IMR-90 (cell line): ENCODE data around the gene FNIP1. TPM values are rescaled to one million over a fixed set of nuclear protein-coding genes. Genes with fewer than 3 reads are reported as not detected.
"Not testable (repeated sequence)": the region's sequence is repeated elsewhere in the genome, so short reads cannot be mapped to it uniquely, and the experiment has no call there.

Source experiments
- ATAC-seq: fragments of 200-7000 bp; cut with Tn5 transposase; 2 replicates; pipeline ENCODE4 v1.9.1; 2020; ENCODE audit warnings: low read depth, mild to moderate bottlenecking, moderate library complexity
- BruUV-seq: library from RNA; stranded (reverse); fragments of 400-500 nt; replicated peaks from 2 replicates; lab custom pipeline; 2021; lab: Mats Ljungman, UMichigan
- CTCF ChIA-PET: fragments of 300-600 bp; formaldehyde crosslinking; extraction: SDS; loops from one replicate; lab custom pipeline; 2021; ENCODE audit warnings: antibody characterized with exemption; lab: Yijun Ruan, JAX
- POLR2A ChIA-PET: fragments of 300-600 bp; sonication (Branson Sonifier 250); formaldehyde crosslinking; loops from one replicate; lab custom pipeline; 2022; ENCODE audit warnings: antibody characterized with exemption; ENCODE audit not compliant: unreplicated experiment; lab: Charles Lee
- DNase-seq: peaks from one replicate; pipeline ENCODE4 v3.0.0; 2013
- H2AFZ ChIP-seq: replicated peaks from 2 replicates; pipeline ENCODE3; 2013; ENCODE audit warnings: low read length, mild to moderate bottlenecking; ENCODE audit not compliant: poor library complexity
- H2AK5ac ChIP-seq: 2 replicates; pipeline ENCODE4 v1.6.1; 2013; ENCODE audit warnings: low read depth, low read length, inconsistent platforms
- H2AK9ac ChIP-seq: replicated peaks from 2 replicates; pipeline ENCODE3; 2013; ENCODE audit warnings: mild to moderate bottlenecking, low read depth, low read length, moderate library complexity; ENCODE audit not compliant: poor library complexity
- H2BK120ac ChIP-seq: 2 replicates; pipeline ENCODE4 v1.6.1; 2013; ENCODE audit warnings: low read depth, low read length, inconsistent platforms
- H2BK15ac ChIP-seq: 3 replicates; pipeline ENCODE4 v1.6.1; 2013; ENCODE audit warnings: low read depth, low read length, inconsistent platforms
- H2BK20ac ChIP-seq: 2 replicates; pipeline ENCODE4 v1.6.1; 2013; ENCODE audit warnings: low read depth, mild to moderate bottlenecking, inconsistent platforms, low read length, moderate library complexity
- H2BK5ac ChIP-seq: 2 replicates; pipeline ENCODE4 v1.6.1; 2013; ENCODE audit warnings: mild to moderate bottlenecking, low read depth, low read length, inconsistent platforms; ENCODE audit not compliant: poor library complexity, severe bottlenecking
- H3K14ac ChIP-seq: replicated peaks from 2 replicates; pipeline ENCODE4 v1.6.1; 2013; ENCODE audit warnings: low read depth, low read length, inconsistent platforms
- H3K18ac ChIP-seq: 2 replicates; pipeline ENCODE4 v1.6.1; 2013; ENCODE audit warnings: low read depth, low read length, control low read depth
- H3K23ac ChIP-seq: 2 replicates; pipeline ENCODE4 v1.6.1; 2013; ENCODE audit warnings: low read depth, low read length, inconsistent platforms
- H3K27ac ChIP-seq: 2 replicates; pipeline ENCODE4 v1.5.1; 2013; ENCODE audit warnings: mild to moderate bottlenecking, control low read depth, low read length; ENCODE audit not compliant: insufficient read depth
- H3K27me3 ChIP-seq: 2 replicates; pipeline ENCODE4 v1.6.1; 2013; ENCODE audit warnings: low read length; ENCODE audit not compliant: control insufficient read depth, insufficient read depth
- H3K36me3 ChIP-seq: 2 replicates; pipeline ENCODE4 v1.6.1; 2013; ENCODE audit warnings: low read length, mixed read lengths; ENCODE audit not compliant: control insufficient read depth, insufficient read depth
- H3K4ac ChIP-seq: 2 replicates; pipeline ENCODE4 v1.6.1; 2013; ENCODE audit warnings: low read depth, low read length, inconsistent platforms
- H3K4me1 ChIP-seq: 2 replicates; pipeline ENCODE4 v1.6.1; 2013; ENCODE audit warnings: low read length, mixed read lengths; ENCODE audit not compliant: control insufficient read depth, insufficient read depth
- H3K4me2 ChIP-seq: 2 replicates; pipeline ENCODE4 v1.6.1; 2013; ENCODE audit warnings: low read depth, mild to moderate bottlenecking, control low read depth, low read length, moderate library complexity
- H3K4me3 ChIP-seq: 2 replicates; pipeline ENCODE4 v1.5.1; 2013; ENCODE audit warnings: low read depth, mild to moderate bottlenecking, control low read depth, low read length, moderate library complexity; ENCODE audit not compliant: insufficient read depth
- H3K56ac ChIP-seq: 2 replicates; pipeline ENCODE4 v1.6.1; 2013; ENCODE audit warnings: low read length, inconsistent platforms; ENCODE audit not compliant: insufficient read depth; ENCODE audit errors: extremely low read depth
- H3K79me1 ChIP-seq, 2 experiments: 2 replicates each; pipeline ENCODE4 v1.6.1; 2013; ENCODE audit warnings: low read length in 2 of 2, inconsistent platforms in 1 of 2, low read depth in 1 of 2
- H3K9ac ChIP-seq: 2 replicates; pipeline ENCODE4 v1.6.1; 2013; ENCODE audit warnings: low read depth, low read length, control low read depth
- H3K9me1 ChIP-seq: 2 replicates; pipeline ENCODE4 v1.6.1; 2013; ENCODE audit warnings: low read length, inconsistent platforms; ENCODE audit not compliant: insufficient read depth
- H3K9me3 ChIP-seq: 2 replicates; pipeline ENCODE4 v1.6.1; 2013; ENCODE audit warnings: low read length; ENCODE audit not compliant: control insufficient read depth, insufficient read depth
- H4K20me1 ChIP-seq: 2 replicates; pipeline ENCODE4 v1.6.1; 2013; ENCODE audit warnings: low read length, inconsistent platforms; ENCODE audit not compliant: insufficient read depth
- H4K5ac ChIP-seq: 2 replicates; pipeline ENCODE4 v1.6.1; 2013; ENCODE audit warnings: mild to moderate bottlenecking, low read depth, low read length, control low read depth
- H4K8ac ChIP-seq, 2 experiments: 2 replicates each; pipeline ENCODE4 v1.6.1; 2013; ENCODE audit warnings: low read depth in 2 of 2, low read length in 2 of 2, control low read depth in 1 of 2, inconsistent platforms in 1 of 2
- H4K91ac ChIP-seq: 2 replicates; pipeline ENCODE4 v1.6.1; 2013; ENCODE audit warnings: low read depth, low read length, inconsistent platforms; ENCODE audit not compliant: insufficient read depth
- ELK1 ChIP-seq: fragments of 150-350 bp; IDR thresholded peaks from 2 replicates; pipeline ENCODE4 v1.6.1; 2016; ENCODE audit warnings: low read depth, mild to moderate bottlenecking, low read length, moderate library complexity, borderline replicate concordance
- FOS ChIP-seq: fragments of 150-350 bp; IDR thresholded peaks from 2 replicates; pipeline ENCODE4 v1.6.1; 2016; ENCODE audit warnings: low read depth, low read length
- MAFK ChIP-seq: IDR thresholded peaks from 2 replicates; pipeline ENCODE4 v1.6.1; 2012; ENCODE audit warnings: low read depth, low read length, improper control_type of control experiment
- POLR2A ChIP-seq: IDR thresholded peaks from 2 replicates; pipeline ENCODE4 v1.6.1; 2012; ENCODE audit warnings: mild to moderate bottlenecking, low read depth, low read length
- RCOR1 ChIP-seq: IDR thresholded peaks from 2 replicates; pipeline ENCODE4 v1.6.1; 2012; ENCODE audit warnings: mild to moderate bottlenecking, low read length, improper control_type of control experiment; ENCODE audit not compliant: insufficient replicate concordance
- SMC3 ChIP-seq: fragments of 150-350 bp; IDR thresholded peaks from 2 replicates; pipeline ENCODE4 v1.6.1; 2016; ENCODE audit warnings: low read depth, mild to moderate bottlenecking, antibody characterized with exemption, low read length, moderate library complexity
- USF2 ChIP-seq: fragments of 150-350 bp; IDR thresholded peaks from 2 replicates; pipeline ENCODE4 v1.6.1; 2017; ENCODE audit warnings: mild to moderate bottlenecking, antibody characterized with exemption, low read length, low read depth
- WGBS, 2 experiments: methylation state at CpG; one replicate each; pipeline versions ENCODE4 v1.1.5 to v1.1.7; 2013; ENCODE audit warnings: missing lambda C conversion rate in 2 of 2; ENCODE audit not compliant: insufficient read length in 1 of 2; ENCODE audit errors: extremely low coverage in 2 of 2; 5-methylcytosine and 5-hydroxymethylcytosine counted together
- dilution Hi-C: fragments of 300-500 bp; cut with HindIII; formaldehyde crosslinking; loops from one replicate; pipeline ENCODE4 v1.14.3; 2018; ENCODE audit warnings: low sequenced_read_pairs; ENCODE audit not compliant: unreplicated experiment
- in situ Hi-C: fragments of 300-500 bp; cut with MboI; formaldehyde crosslinking; loops from 3 replicates; pipeline ENCODE4 v1.14.3; 2019; ENCODE audit warnings: low sequenced_read_pairs, inconsistent platforms, mixed read lengths
- intact Hi-C: fragments of 100-400 bp; cut with micrococcal nuclease; formaldehyde crosslinking; loops from 2 replicates; pipeline ENCODE4 v1.10.0; 2022
- polyA plus RNA-seq, 3 experiments: library from polyadenylated mRNA; depleted of rRNA; stranded (reverse); fragments of >200 nt; gene quantifications; 2 replicates each; pipeline ENCODE4 v1.2.3, GENCODE V29; 2012; ENCODE audit warnings: low replicate concordance in 1 of 3
- total RNA-seq: library from RNA; depleted of rRNA; stranded (reverse); fragments of >200 nt; gene quantifications from 2 replicates; pipeline ENCODE4 v1.2.3, GENCODE V29; 2012

Gene FNIP1
- total and polyA plus RNA-seq, 2 of the 4 experiments (the other 2 are of a cell fraction) = 5.6 to 34.1 TPM

GRCh38 chr5:131782717-131783116 lies 14.1 kb downstream of the FNIP1 start:
- H2BK120ac ChIP-seq = no peak overlapping the region
- no peak overlapping the region for H2AFZ ChIP-seq
- H4K8ac ChIP-seq = no peak overlapping the region
- H3K27ac ChIP-seq = no peak overlapping the region
- no peak overlapping the region for H3K4me3 ChIP-seq
- no peak overlapping the region for H3K56ac ChIP-seq
- H2BK20ac ChIP-seq = no peak overlapping the region
- intact Hi-C loops (no loop called here), dilution Hi-C loops (no loop called here), in situ Hi-C loops (no loop called here)
- H3K36me3 ChIP-seq = peaks cover 4% of the 10 kb centered on the region; the same call in 1 of the 2 replicates
- DNase-seq = no peak
- no peak overlapping the region for H2BK15ac ChIP-seq
- H4K20me1 ChIP-seq = peaks cover 70% of the 10 kb centered on the region
- WGBS, 2 experiments = 100% methylated on average over 1 of the region's 11 CpGs; no CpG with 5 or more reads in 1 of the 2 experiments
- no peak overlapping the region for H3K14ac ChIP-seq
- H3K4me2 ChIP-seq = no peak overlapping the region
- no peak overlapping the region for H3K4ac ChIP-seq
- BruUV-seq = no TSS peak
- no peak for ATAC-seq
- H3K27me3 ChIP-seq = no peaks in the 10 kb centered on the region
- H2AK9ac ChIP-seq = no peak overlapping the region
- H3K18ac ChIP-seq = no peak overlapping the region
- H3K9me3 ChIP-seq = no peaks in the 10 kb centered on the region
- H2BK5ac ChIP-seq = no peak overlapping the region
- ChIA-PET CTCF (no interaction called here), POLR2A (no interaction called here)
- TF ChIP-seq USF2 (no peak), FOS (no peak), RCOR1 (no peak), SMC3 (no peak), MAFK (no peak), ELK1 (no peak), POLR2A (no peak)
- no peak overlapping the region for H4K5ac ChIP-seq
- no peak overlapping the region for H3K23ac ChIP-seq
- H3K79me1 ChIP-seq = peaks cover 27 to 52% of the 10 kb centered on the region in 2 experiments
- H2AK5ac ChIP-seq = no peak overlapping the region
- 0 out of 2 replicates have a peak, but pooled peaks cover 2% of the 10 kb centered on the region for H3K4me1 ChIP-seq
- H3K9ac ChIP-seq = no peak overlapping the region
- no peak overlapping the region for H4K91ac ChIP-seq
- no peaks in the 10 kb centered on the region; the same call in 1 of the 2 replicates for H3K9me1 ChIP-seq

DNA sequence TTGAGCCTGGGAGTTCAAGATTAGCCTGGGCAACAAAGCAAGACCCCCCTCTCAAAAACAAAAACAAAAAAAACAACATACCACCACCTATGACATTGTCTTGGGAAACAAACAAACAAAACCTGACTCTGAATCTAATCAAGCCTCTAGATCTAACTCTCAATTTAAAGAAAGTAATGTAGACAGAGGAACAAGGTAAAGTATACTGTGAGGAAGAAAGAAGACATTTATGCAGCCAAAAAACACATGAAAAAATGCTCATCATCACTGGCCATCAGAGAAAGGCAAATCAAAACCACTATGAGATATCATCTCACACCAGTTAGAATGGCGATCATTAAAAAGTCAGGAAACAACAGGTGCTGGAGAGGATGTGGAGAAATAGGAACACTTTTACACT lies 18.7 kb downstream of the FNIP1 start:
- H3K36me3 ChIP-seq, BruUV-seq, H3K27ac ChIP-seq, intact Hi-C loops, H3K4me1 ChIP-seq, ATAC-seq, POLR2A ChIA-PET, H3K23ac ChIP-seq, H2BK5ac ChIP-seq, H3K9me3 ChIP-seq, H4K5ac ChIP-seq, in situ Hi-C loops, H2AK5ac ChIP-seq, H2BK20ac ChIP-seq, H4K91ac ChIP-seq, H3K14ac ChIP-seq, H3K27me3 ChIP-seq, H2AFZ ChIP-seq, H3K4me3 ChIP-seq, H3K56ac ChIP-seq, CTCF ChIA-PET, DNase-seq, H3K9ac ChIP-seq, H3K9me1 ChIP-seq, H2AK9ac ChIP-seq, dilution Hi-C loops, H4K8ac ChIP-seq, H3K4me2 ChIP-seq, H3K18ac ChIP-seq, H3K4ac ChIP-seq, H2BK120ac ChIP-seq, H2BK15ac ChIP-seq: not testable (repeated sequence)
- no CpG with 5 or more reads among the region's 1 CpG for WGBS, 2 experiments
- H3K79me1 ChIP-seq = peaks cover 21 to 54% of the 10 kb centered on the region in 2 experiments
- H4K20me1 ChIP-seq = peaks cover 71% of the 10 kb centered on the region
